BJ (cell line): ENCODE results near the gene SYNDIG1L. TPM values are rescaled to one million over a fixed set of nuclear protein-coding genes. Genes with fewer than 3 reads are reported as not detected.

Experiments
- CTCF ChIA-PET: fragments of 350-600 bp; formaldehyde crosslinking; extraction: SDS; loops from one replicate; lab custom pipeline; 2021; ENCODE audit warnings: antibody characterized with exemption, inconsistent platforms; lab: Yijun Ruan, JAX
- POLR2A ChIA-PET: fragments of 300-600 bp; sonication (Branson Sonifier 250); formaldehyde crosslinking; extraction: SDS; loops from one replicate; lab custom pipeline; 2021; ENCODE audit warnings: antibody characterized with exemption; lab: Charles Lee
- DNase-seq: peaks from one replicate; pipeline ENCODE4 v3.0.0-alpha.2; 2011; ENCODE audit warnings: low read depth
- H3K27me3 ChIP-seq: 2 replicates; pipeline ENCODE4 v1.6.0; 2011; ENCODE audit warnings: low read length; ENCODE audit not compliant: control insufficient read depth, insufficient read depth
- H3K36me3 ChIP-seq: 2 replicates; pipeline ENCODE4 v1.5.1; 2011; ENCODE audit warnings: low read length; ENCODE audit not compliant: control insufficient read depth, insufficient read depth
- H3K4me3 ChIP-seq: 2 replicates; pipeline ENCODE4 v1.5.1; 2011; ENCODE audit warnings: low read depth, mild to moderate bottlenecking, control low read depth, low read length
- polyA plus RNA-seq: library from polyadenylated mRNA; depleted of rRNA; stranded (reverse); fragments of >200 nt; gene quantifications from 2 replicates; pipeline ENCODE4 v1.2.3, GENCODE V29; 2011
- TF ChIP-seq, protein P1 (sequence below): IDR thresholded peaks from 2 replicates; pipeline ENCODE4 v1.5.1; 2011; ENCODE audit warnings: low read depth, mild to moderate bottlenecking, control low read depth, inconsistent platforms, low read length, moderate library complexity; ENCODE audit not compliant: insufficient read depth

SYNDIG1L gene
- polyA plus RNA-seq, 1 experiment: not detected

DNA sequence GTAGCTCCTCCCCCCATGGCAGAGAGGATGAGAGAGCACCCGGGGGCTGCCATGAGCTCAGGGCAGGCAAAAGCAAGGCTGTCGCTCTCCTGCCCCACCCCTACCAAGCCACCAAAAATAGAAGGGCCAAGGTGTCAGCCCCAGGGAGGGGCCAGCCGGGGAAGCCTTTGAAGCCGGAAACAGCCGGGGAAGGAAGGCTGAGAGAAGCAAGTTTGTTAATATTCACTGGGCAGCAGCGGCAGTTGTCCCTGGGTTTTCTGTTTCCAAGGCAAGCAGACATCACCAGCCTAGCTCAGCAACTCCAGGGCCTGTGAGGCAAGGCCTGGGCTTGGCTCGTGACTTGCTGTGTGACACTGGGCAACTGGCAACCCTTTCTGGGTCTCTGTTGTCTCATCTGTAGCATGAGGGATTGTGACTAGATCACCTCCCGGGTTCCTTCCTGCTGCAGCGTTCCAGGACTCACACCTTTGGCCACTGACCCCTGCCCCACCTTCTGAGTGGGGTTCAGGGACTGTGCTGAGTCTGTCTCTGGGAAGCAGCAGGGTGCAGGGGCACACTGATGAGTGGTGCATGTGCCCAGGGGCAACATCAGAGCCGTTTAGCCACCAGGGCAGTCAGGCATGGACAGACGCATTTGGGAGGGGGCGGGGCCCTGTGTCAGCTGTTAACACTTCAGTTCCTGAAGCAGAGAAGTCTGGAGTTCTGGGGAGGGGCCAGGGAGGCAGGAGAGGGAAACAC, 24.3 kb downstream of the SYNDIG1L start:
- H3K4me3 ChIP-seq: no peak overlapping the region
- H3K27me3 ChIP-seq: peaks cover 27% of the 10 kb centered on the region
- ChIA-PET POLR2A (no interaction called here), CTCF (interaction anchor here (0.6 kb wide), 1 partner anchor 53 kb away, joined by 4 read pairs; no protein-coding TSS in a partner anchor)
- no peaks in the 10 kb centered on the region for H3K36me3 ChIP-seq
- TF ChIP-seq, protein P1, sequence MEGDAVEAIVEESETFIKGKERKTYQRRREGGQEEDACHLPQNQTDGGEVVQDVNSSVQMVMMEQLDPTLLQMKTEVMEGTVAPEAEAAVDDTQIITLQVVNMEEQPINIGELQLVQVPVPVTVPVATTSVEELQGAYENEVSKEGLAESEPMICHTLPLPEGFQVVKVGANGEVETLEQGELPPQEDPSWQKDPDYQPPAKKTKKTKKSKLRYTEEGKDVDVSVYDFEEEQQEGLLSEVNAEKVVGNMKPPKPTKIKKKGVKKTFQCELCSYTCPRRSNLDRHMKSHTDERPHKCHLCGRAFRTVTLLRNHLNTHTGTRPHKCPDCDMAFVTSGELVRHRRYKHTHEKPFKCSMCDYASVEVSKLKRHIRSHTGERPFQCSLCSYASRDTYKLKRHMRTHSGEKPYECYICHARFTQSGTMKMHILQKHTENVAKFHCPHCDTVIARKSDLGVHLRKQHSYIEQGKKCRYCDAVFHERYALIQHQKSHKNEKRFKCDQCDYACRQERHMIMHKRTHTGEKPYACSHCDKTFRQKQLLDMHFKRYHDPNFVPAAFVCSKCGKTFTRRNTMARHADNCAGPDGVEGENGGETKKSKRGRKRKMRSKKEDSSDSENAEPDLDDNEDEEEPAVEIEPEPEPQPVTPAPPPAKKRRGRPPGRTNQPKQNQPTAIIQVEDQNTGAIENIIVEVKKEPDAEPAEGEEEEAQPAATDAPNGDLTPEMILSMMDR: no peak
- DNase-seq: no peak

DNA sequence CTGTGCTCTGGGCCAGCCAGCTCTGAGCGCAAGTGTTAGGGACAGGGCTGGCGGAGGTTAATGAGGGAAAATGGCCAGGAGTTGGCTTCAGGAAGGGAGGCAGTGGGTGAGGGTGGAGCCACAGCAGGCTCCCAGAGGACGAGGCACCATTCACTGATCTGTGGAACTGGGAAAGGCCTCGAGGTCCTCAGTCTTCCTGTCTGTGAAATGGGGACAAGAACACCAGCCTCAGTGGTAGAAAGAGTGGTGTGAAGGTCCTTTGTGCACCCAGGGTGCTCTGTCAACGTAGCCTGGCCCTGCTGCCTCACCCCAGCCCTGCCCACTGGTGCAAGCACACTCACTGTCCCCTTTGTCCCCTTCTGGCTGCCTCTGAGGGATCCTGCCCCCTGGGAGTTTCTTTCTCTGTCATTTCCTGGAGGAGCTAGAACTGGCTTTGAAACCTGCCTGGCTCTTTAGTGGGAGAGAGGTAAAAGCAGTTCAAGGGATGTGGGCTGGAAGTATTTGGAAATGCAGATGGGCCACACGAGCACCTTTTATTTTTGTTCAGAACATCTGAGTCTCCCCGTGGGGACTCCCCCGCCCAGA, 25.0 kb downstream of the SYNDIG1L start:
- CTCF ChIA-PET: interaction anchor here (0.6 to 1.1 kb wide), 3 partner anchors 52 to 90 kb away, joined by 3 to 4 read pairs (median 3); no protein-coding TSS in a partner anchor
- POLR2A ChIA-PET: no interaction called here

DNA sequence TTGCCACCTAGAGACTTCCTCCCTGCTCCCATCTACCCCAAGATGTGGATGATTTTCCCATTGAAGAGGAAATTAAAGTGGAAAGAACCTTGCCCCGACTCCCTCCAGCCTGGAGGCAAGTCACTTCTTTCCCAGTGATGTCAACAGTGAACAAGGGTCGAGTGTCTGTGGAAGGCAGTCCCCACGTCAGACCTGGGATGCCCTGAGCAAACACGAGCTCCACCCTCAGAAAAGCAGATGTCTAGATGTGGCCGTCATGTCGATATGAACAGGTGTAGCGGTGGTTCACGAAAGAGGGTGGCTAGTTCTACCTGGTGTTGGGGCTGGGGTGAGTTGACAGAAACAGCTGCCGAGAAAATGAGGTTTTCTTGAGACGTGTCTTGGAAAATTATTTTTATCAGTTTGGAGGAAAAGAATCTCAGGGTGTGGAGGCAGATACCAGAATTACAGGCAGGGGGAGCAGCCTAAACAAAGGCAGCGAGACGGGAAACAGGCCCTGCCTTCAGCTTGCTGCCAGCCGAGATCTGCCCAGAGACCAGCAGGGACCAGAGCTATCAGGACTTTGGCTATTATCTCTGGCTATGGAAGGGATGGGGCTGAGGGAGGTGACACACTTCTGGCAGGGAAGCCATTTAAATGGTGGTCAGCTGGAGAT, 25.9 kb downstream of the SYNDIG1L start:
- Histone ChIP-seq H3K4me3 (no peak overlapping the region), H3K27me3 (peaks cover 27% of the 10 kb centered on the region), H3K36me3 (no peaks in the 10 kb centered on the region)
- no peak for DNase-seq
- ChIA-PET POLR2A (no interaction called here), CTCF (interaction anchor here (0.9 to 1.2 kb wide), 3 partner anchors 8 to 91 kb away, joined by 3 read pairs; no protein-coding TSS in a partner anchor)
- TF ChIP-seq, protein P1: peak; percentile 25; the same call in 1 of the 2 replicates

More for the DNA sequence above, 25.0 kb downstream of the SYNDIG1L start:
- DNase-seq: no peak
- H3K4me3 ChIP-seq: no peak overlapping the region
- H3K36me3 ChIP-seq: no peaks in the 10 kb centered on the region
- H3K27me3 ChIP-seq: peaks cover 31% of the 10 kb centered on the region
- TF ChIP-seq, protein P1: no peak

DNA sequence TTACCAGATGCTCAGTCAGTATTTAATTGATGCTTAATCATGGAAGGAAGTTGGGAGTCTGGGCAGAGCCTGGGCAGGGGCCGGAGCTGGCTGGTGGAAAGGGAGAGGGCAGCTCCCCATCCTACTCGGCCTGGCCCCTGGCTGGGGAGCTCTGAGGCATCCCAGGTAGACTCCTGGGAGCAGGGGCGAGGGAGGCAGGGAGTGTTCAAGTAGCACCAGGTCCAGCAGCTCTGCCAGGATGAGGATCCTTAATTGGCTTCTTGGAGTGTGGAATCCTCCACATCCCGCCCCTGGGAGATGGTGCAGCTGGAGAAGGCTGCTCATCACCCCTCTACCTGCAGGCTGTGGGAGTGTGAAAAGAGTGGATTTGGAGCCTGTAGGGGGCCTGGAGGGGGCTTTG, 30.9 kb downstream of the SYNDIG1L start:
- TF ChIP-seq, protein P1: no peak
- DNase-seq: no peak
- peaks cover 21% of the 10 kb centered on the region for H3K27me3 ChIP-seq
- no peak overlapping the region for H3K4me3 ChIP-seq
- CTCF ChIA-PET: no interaction called here
- H3K36me3 ChIP-seq: no peaks in the 10 kb centered on the region
- POLR2A ChIA-PET: no interaction called here

DNA sequence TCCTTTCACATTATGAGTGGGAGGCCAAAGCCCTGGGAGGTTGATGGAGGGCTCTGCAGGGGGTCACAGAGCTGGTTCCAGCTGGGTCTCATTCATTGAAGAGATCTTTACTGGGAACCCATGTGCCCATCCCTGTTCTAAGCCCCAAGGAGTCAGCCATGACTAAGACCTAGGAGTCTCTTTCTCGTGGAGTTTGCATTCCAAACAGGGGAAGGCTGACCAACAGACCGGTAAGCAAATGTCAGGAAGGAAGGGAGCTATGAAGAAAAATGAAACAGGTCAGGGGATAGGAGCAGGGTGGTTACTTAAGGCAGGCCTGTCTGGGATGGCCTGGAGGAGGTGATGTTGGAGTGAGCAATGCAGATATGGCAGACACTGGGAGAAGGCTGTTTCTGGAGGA, 31.5 kb downstream of the SYNDIG1L start:
- POLR2A ChIA-PET: no interaction called here
- no peak for DNase-seq
- Histone ChIP-seq H3K27me3 (peaks cover 20% of the 10 kb centered on the region), H3K4me3 (no peak overlapping the region), H3K36me3 (no peaks in the 10 kb centered on the region)
- TF ChIP-seq, protein P1: no peak
- CTCF ChIA-PET: no interaction called here
